ENCODE results near the gene TUBA4A. TPM values are rescaled to one million over a fixed set of nuclear protein-coding genes. Genes with fewer than 3 reads are reported as not detected.

TUBA4A gene
- total and polyA plus RNA-seq, 10 of the 15 experiments (the other 5 are each of a cell fraction or from before 2014, with no cell fraction given) = 58.2 to 325 (median 134) TPM

DNA sequence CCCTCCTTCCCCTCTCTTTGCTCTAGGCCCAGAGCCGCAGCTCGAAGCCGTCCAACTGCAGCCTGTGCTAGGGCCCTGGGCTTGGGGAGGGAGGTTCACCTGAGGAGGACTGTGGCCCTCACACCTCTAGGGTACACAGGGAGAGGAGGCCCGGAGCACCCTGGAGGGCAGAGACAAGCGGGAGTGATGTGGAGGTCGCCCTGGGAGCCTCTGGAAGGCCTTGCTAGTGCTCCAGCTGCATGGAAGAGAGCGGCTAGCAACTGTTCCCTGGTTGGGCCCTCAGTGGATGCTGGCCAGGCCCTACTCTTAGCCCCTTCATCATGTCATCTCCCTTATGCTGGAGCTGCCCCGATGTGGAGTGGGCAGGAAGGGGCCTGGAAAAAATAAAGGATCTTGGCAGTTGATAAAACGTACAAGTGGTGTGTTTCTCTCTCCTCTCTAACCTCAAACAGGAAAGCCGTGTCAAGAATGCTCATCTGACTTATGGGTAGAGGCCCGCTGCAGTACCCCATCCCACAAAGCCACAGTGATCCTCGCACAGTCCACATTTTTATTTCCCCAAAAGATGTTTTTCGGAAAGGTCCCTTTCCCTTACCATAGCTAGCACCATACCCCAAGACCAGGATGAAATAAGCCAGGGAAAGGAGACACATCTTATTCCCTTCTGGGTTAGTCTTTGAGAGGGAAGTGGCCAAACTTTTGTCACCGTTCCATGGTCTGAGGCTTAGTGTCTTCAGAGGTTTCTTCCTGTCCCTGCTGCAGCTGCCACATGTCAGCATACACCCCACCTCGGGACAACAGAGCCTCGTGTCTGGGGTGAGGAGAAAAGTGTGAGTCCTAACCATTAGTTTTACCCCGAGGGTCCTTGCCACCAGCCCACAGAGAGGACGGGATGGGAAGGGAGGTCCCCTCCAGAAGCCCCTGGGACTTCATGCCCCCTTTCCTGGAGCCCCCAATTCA, 44.2 kb downstream of the TUBA4A start:
- Histone ChIP-seq H3K9me3 (replicated peaks; ENCODE audit: control insufficient read depth, insufficient read depth, low read length) (no peaks in the 10 kb centered on the region), H3K36me3 (ENCODE audit: control insufficient read depth in 2 of 2, insufficient read depth in 2 of 2, low read length in 1 of 2) (peaks cover 0 to 9% of the 10 kb centered on the region in 2 experiments; a peak in 3 of 4 replicates), H3K27ac (ENCODE audit: control insufficient read depth, insufficient read depth) (no peak overlapping the region), H3K27me3 (replicated peaks in 1 of 2; ENCODE audit: control insufficient read depth in 2 of 2, insufficient read depth in 2 of 2, low read length in 1 of 2) (no peaks in the 10 kb centered on the region), H4K20me1 (ENCODE audit: control insufficient read depth, insufficient read depth) (no peaks in the 10 kb centered on the region), H3K79me2 (ENCODE audit: control insufficient read depth, insufficient read depth, low read length) (no peaks in the 10 kb centered on the region; the same call in 1 of the 2 replicates), H3K4me3 (no peak overlapping the region), H2AFZ (ENCODE audit: control insufficient read depth, low read depth, low read length) (no peak overlapping the region), H3K4me1 (ENCODE audit: control insufficient read depth, insufficient read depth, low read length) (peaks cover 8% of the 10 kb centered on the region), H3K9ac (ENCODE audit: control insufficient read depth, insufficient read depth, low read length) (no peak overlapping the region), H3K4me2 (ENCODE audit: control insufficient read depth, insufficient read depth) (no peak overlapping the region)
- ChIA-PET RAD21 (ENCODE audit: unreplicated experiment) (interaction anchor here (1.1 kb wide), 1 partner anchor 36 kb away, joined by 3 read pairs; no protein-coding TSS in a partner anchor), POLR2A (interaction anchor here (0.5 to 4.0 kb wide), 3 partner anchors 18 to 33 kb away, joined by 4 to 25 read pairs (median 4); partner anchors contain the start of genes ANKZF1, ATG9A and CNPPD1), CTCF (interaction anchor here (0.6 to 2.2 kb wide), 4 partner anchors 38 to 86 kb away, joined by 3 to 13 read pairs (median 4); no protein-coding TSS in a partner anchor), SMC1A (ENCODE audit: uncharacterized antibody, unreplicated experiment) (no interaction called here)
- no TSS peak for BruUV-seq (replicated peaks)
- no peak for DNase-seq (ENCODE audit: low read depth, low spot score)
- no peak for ATAC-seq
- WGBS (ENCODE audit: insufficient coverage, insufficient replicate concordance, low lambda C conversion rate, missing lambda C conversion rate) = 61% methylated on average over 18 of the region's 18 CpGs
- in situ Hi-C loops (cut with MboI) (loop anchor here (5.0 kb wide), 1 partner anchor 37 kb away; the partner anchor contains the start of gene SLC23A3), intact Hi-C loops (cut with micrococcal nuclease; ENCODE audit: unreplicated experiment) (loop anchor here (5.0 kb wide), 1 partner anchor 68 kb away; the partner anchor contains the start of gene DNAJB2)
- no peak for FAIRE-seq
- no peak for TF ChIP-seq NFIC (IDR thresholded peaks at IDR 0.05; ENCODE audit: low read depth, low read length)
- TF ChIP-seq YY1 (IDR thresholded peaks at IDR 0.05; ENCODE audit: low read depth, low read length) = no peak
- no peak for TF ChIP-seq ESRRA (IDR thresholded peaks at IDR 0.05; ENCODE audit: low read length)
- TF ChIP-seq EP300 (IDR thresholded peaks at IDR 0.05; ENCODE audit: borderline replicate concordance in 1 of 2, control insufficient read depth in 1 of 2, low read depth in 2 of 2, low read length in 2 of 2) = no peak
- no peak for TF ChIP-seq SKIL (IDR thresholded peaks at IDR 0.05; ENCODE audit: low read depth, poor library complexity, severe bottlenecking)
- TF ChIP-seq, protein P1, sequence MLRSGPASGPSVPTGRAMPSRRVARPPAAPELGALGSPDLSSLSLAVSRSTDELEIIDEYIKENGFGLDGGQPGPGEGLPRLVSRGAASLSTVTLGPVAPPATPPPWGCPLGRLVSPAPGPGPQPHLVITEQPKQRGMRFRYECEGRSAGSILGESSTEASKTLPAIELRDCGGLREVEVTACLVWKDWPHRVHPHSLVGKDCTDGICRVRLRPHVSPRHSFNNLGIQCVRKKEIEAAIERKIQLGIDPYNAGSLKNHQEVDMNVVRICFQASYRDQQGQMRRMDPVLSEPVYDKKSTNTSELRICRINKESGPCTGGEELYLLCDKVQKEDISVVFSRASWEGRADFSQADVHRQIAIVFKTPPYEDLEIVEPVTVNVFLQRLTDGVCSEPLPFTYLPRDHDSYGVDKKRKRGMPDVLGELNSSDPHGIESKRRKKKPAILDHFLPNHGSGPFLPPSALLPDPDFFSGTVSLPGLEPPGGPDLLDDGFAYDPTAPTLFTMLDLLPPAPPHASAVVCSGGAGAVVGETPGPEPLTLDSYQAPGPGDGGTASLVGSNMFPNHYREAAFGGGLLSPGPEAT (IDR thresholded peaks at IDR 0.05; ENCODE audit: low read depth) = no peak
- no peak for TF ChIP-seq CTCF (IDR thresholded peaks at IDR 0.05 in 2 of 3, conservative IDR thresholded peaks at IDR 0.05 in 1 of 3; ENCODE audit: control insufficient read depth in 2 of 3, extremely low read depth in 1 of 3, insufficient read depth in 1 of 3, low read depth in 3 of 3, low read length in 3 of 3)
- TF ChIP-seq, protein P2, sequence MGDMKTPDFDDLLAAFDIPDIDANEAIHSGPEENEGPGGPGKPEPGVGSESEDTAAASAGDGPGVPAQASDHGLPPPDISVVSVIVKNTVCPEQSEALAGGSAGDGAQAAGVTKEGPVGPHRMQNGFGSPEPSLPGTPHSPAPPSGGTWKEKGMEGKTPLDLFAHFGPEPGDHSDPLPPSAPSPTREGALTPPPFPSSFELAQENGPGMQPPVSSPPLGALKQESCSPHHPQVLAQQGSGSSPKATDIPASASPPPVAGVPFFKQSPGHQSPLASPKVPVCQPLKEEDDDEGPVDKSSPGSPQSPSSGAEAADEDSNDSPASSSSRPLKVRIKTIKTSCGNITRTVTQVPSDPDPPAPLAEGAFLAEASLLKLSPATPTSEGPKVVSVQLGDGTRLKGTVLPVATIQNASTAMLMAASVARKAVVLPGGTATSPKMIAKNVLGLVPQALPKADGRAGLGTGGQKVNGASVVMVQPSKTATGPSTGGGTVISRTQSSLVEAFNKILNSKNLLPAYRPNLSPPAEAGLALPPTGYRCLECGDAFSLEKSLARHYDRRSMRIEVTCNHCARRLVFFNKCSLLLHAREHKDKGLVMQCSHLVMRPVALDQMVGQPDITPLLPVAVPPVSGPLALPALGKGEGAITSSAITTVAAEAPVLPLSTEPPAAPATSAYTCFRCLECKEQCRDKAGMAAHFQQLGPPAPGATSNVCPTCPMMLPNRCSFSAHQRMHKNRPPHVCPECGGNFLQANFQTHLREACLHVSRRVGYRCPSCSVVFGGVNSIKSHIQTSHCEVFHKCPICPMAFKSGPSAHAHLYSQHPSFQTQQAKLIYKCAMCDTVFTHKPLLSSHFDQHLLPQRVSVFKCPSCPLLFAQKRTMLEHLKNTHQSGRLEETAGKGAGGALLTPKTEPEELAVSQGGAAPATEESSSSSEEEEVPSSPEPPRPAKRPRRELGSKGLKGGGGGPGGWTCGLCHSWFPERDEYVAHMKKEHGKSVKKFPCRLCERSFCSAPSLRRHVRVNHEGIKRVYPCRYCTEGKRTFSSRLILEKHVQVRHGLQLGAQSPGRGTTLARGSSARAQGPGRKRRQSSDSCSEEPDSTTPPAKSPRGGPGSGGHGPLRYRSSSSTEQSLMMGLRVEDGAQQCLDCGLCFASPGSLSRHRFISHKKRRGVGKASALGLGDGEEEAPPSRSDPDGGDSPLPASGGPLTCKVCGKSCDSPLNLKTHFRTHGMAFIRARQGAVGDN (IDR thresholded peaks at IDR 0.05) = no peak
- TF ChIP-seq KAT2A (conservative IDR thresholded peaks at IDR 0.05; ENCODE audit: control insufficient read depth, low read depth, low read length) = no peak
- no peak for TF ChIP-seq CBX3 (IDR thresholded peaks at IDR 0.05; ENCODE audit: borderline replicate concordance, low read depth)

Data from GM12878 (cell line).